SHP77 (cell line): ENCODE results near the gene TCTN3.
A peak's percentile ranks its signal among the peaks of the same experiment; 100 is the strongest.
"Not testable (repeated sequence)": the region's sequence is repeated elsewhere in the genome, so short reads cannot be mapped to it uniquely, and the experiment has no call there.

Experiments used
- DNase-seq, 2 experiments: peaks; one replicate each; lab custom pipeline; 2025; lab: John Stamatoyannopoulos, UW

Gene TCTN3

GRCh38 chr10:95693668-95694534 lies at the start of gene TCTN3:
Gene TCTN3 (minus strand): TSS chr10:95693927. CDS start chr10:95693899, 28 bp downstream.
- peak; percentile 99 for DNase-seq

GRCh38 chr10:95742962-95743535 lies 49.3 kb upstream of the TCTN3 start:
- DNase-seq = no peak

GRCh38 chr10:95742485-95742884 lies 48.8 kb upstream of the TCTN3 start:
- DNase-seq = peak; percentile 77 to 85

- DNase-seq = peak; percentile 35 to 44
Measured at GRCh38 chr10:95741807-95742467, 48.2 kb upstream of the TCTN3 start.

GRCh38 chr10:95739056-95739455 lies 45.3 kb upstream of the TCTN3 start:
- no peak for DNase-seq

- DNase-seq = not testable (repeated sequence)
Measured at GRCh38 chr10:95732907-95733306, 39.2 kb upstream of the TCTN3 start.

- DNase-seq = no peak
Measured at GRCh38 chr10:95730233-95730632, 36.5 kb upstream of the TCTN3 start.

GRCh38 chr10:95729323-95730055 lies 35.8 kb upstream of the TCTN3 start:
- no peak for DNase-seq

GRCh38 chr10:95728526-95728925 lies 34.8 kb upstream of the TCTN3 start:
- no peak for DNase-seq

- not testable (repeated sequence) for DNase-seq
Measured at GRCh38 chr10:95722496-95722895, 28.8 kb upstream of the TCTN3 start.

- DNase-seq = not testable (repeated sequence)
Measured at GRCh38 chr10:95720745-95721144, 27.0 kb upstream of the TCTN3 start.

- no peak for DNase-seq
Measured at GRCh38 chr10:95716866-95717265, 23.1 kb upstream of the TCTN3 start.

GRCh38 chr10:95716466-95716865 lies 22.7 kb upstream of the TCTN3 start:
- DNase-seq = no peak

GRCh38 chr10:95711492-95711891 lies 17.8 kb upstream of the TCTN3 start:
- DNase-seq = no peak

- no peak for DNase-seq
Measured at GRCh38 chr10:95706990-95707389, 13.3 kb upstream of the TCTN3 start.

- no peak for DNase-seq
Measured at GRCh38 chr10:95706573-95706972, 12.8 kb upstream of the TCTN3 start.

GRCh38 chr10:95698415-95698814 lies 4.7 kb upstream of the TCTN3 start:
- DNase-seq = no peak

GRCh38 chr10:95697429-95697828 lies 3.7 kb upstream of the TCTN3 start:
- DNase-seq = no peak

GRCh38 chr10:95694665-95695064 lies 938 bp upstream of the TCTN3 start:
- no peak for DNase-seq

GRCh38 chr10:95693071-95693667 lies 558 bp downstream of the TCTN3 start:
- no peak for DNase-seq

- DNase-seq = no peak
Measured at GRCh38 chr10:95691281-95691680, 2.4 kb downstream of the TCTN3 start.

GRCh38 chr10:95688648-95689047 lies 5.1 kb downstream of the TCTN3 start:
- no peak for DNase-seq
